Gastroesophageal sphincter (tissue), 4 donors: ENCODE results near the gene SGMS2. TPM values are rescaled to one million over a fixed set of nuclear protein-coding genes. Genes with fewer than 3 reads are reported as not detected.

Experiments
- ATAC-seq: fragments of 150-250 bp; one replicate; pipeline ENCODE4 v1.9.1; 2016; ENCODE audit warnings: mild to moderate bottlenecking, moderate library complexity
- H3K27ac ChIP-seq, 4 donors: fragments of 200-600 bp; sonication (generic) in 3 of 4; 1 replicate in 3 of 4; 2 replicates in 1 of 4; pipeline ENCODE4 v1.5.1; 2016 to 2019
- H3K27me3 ChIP-seq: fragments of 200-600 bp; sonication (generic); one replicate; pipeline ENCODE4 v1.5.1; 2019
- H3K36me3 ChIP-seq, 2 donors: fragments of 200-600 bp; sonication (generic); one replicate each; pipeline ENCODE4 v1.5.1; 2019; ENCODE audit warnings: control low read depth in 1 of 2
- H3K4me1 ChIP-seq, 3 donors: fragments of 200-600 bp; sonication (generic); 1 replicate in 2 of 3; 2 replicates in 1 of 3; pipeline ENCODE4 v1.5.1; 2016 to 2019; ENCODE audit warnings: control low read depth in 2 of 3
- H3K4me3 ChIP-seq, 2 donors: fragments of 200-600 bp; sonication (generic); one replicate each; pipeline ENCODE4 v1.5.1; 2019; ENCODE audit warnings: mild to moderate bottlenecking in 1 of 2, moderate library complexity in 1 of 2
- H3K9me3 ChIP-seq, 3 donors: fragments of 200-600 bp; sonication (generic); one replicate each; pipeline ENCODE4 v1.5.1; 2017 to 2019; ENCODE audit warnings: control low read depth in 2 of 3
- EP300 ChIP-seq: sonication (generic); formaldehyde crosslinking; IDR thresholded peaks from one replicate; pipeline ENCODE4 v1.6.1; 2017; ENCODE audit warnings: antibody characterized with exemption, mild to moderate bottlenecking
- POLR2A ChIP-seq, 2 donors: fragments of 450-650 bp; IDR thresholded peaks; one replicate each; pipeline ENCODE4 v1.6.1; 2017; ENCODE audit warnings: antibody characterized with exemption in 2 of 2, mild to moderate bottlenecking in 2 of 2, moderate library complexity in 1 of 2
- POLR2AphosphoS5 ChIP-seq: sonication (generic); formaldehyde crosslinking; IDR thresholded peaks from one replicate; pipeline ENCODE4 v1.6.1; 2017; ENCODE audit warnings: antibody characterized with exemption
- WGBS, 2 donors: methylation state at CpG; one replicate each; pipeline ENCODE4 v1.1.5; 2018; ENCODE audit warnings: low coverage in 1 of 2; 5-methylcytosine and 5-hydroxymethylcytosine counted together
- total RNA-seq, 4 donors: library from RNA; depleted of rRNA; stranded (reverse); fragments of >200 nt; gene quantifications; one replicate each; pipeline ENCODE4 v1.1.0, GENCODE V29; 2016
- TF ChIP-seq, protein P1 (sequence below), 4 experiments: fragments of 200-600 bp in 2 of 4; fragments of 450-650 bp in 2 of 4; sonication (generic) in 1 of 4; IDR thresholded peaks; one replicate each; pipeline ENCODE4 v1.5.1; 2017 to 2019; ENCODE audit warnings: antibody characterized with exemption in 4 of 4, mild to moderate bottlenecking in 2 of 4, moderate library complexity in 2 of 4

SGMS2 gene
- total RNA-seq, 4 donors from 2014 or later: 170 to 499 (median 277) TPM

GRCh38 chr4:107791902-107792301 lies 32.8 kb upstream of the SGMS2 start:
- H3K9me3 ChIP-seq: peaks cover 0 to 11% (median 0%) of the 10 kb centered on the region in 3 donors
- H3K27ac ChIP-seq: no peak overlapping the region
- ATAC-seq: no peak
- no peaks in the 10 kb centered on the region for H3K27me3 ChIP-seq
- no peak overlapping the region for H3K4me3 ChIP-seq
- H3K36me3 ChIP-seq: no peaks in the 10 kb centered on the region
- H3K4me1 ChIP-seq: peaks cover 0 to 10% (median 0%) of the 10 kb centered on the region in 3 donors
- TF ChIP-seq POLR2A (IDR thresholded peaks at IDR 0.05): no peak
- TF ChIP-seq, protein P1, sequence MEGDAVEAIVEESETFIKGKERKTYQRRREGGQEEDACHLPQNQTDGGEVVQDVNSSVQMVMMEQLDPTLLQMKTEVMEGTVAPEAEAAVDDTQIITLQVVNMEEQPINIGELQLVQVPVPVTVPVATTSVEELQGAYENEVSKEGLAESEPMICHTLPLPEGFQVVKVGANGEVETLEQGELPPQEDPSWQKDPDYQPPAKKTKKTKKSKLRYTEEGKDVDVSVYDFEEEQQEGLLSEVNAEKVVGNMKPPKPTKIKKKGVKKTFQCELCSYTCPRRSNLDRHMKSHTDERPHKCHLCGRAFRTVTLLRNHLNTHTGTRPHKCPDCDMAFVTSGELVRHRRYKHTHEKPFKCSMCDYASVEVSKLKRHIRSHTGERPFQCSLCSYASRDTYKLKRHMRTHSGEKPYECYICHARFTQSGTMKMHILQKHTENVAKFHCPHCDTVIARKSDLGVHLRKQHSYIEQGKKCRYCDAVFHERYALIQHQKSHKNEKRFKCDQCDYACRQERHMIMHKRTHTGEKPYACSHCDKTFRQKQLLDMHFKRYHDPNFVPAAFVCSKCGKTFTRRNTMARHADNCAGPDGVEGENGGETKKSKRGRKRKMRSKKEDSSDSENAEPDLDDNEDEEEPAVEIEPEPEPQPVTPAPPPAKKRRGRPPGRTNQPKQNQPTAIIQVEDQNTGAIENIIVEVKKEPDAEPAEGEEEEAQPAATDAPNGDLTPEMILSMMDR (IDR thresholded peaks at IDR 0.05): no peak
- TF ChIP-seq POLR2AphosphoS5: no peak
- no peak for TF ChIP-seq EP300
- WGBS, 2 donors: 56 to 67% methylated on average over 3 of the region's 3 CpGs

DNA sequence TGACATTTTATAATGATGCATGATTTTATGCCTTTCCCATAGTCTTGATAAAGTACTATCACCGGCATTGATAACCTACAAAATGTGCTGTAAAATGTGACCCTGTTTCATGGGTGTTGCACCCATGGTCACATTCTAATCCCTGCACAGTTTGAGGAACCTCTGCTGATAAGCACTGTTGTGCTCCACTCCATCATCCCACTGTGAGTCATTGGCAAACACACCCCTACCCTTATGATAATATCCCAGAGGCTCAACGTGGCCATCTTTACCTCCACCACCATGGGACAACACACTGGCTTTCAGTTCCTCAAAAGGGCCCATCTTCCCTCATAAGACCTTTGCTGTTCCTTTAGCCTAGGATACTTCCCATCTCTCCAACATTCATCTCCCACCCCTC lies 32.0 kb upstream of the SGMS2 start:
- WGBS, 2 donors: 64% methylated on average over 2 of the region's 2 CpGs; no CpG with 5 or more reads in 1 of the 2 donors
- Histone ChIP-seq H3K4me3 (no peak overlapping the region), H3K36me3 (no peaks in the 10 kb centered on the region), H3K27ac (no peak overlapping the region), H3K4me1 (peaks cover 0 to 10% (median 0%) of the 10 kb centered on the region in 3 donors), H3K9me3 (peaks cover 0 to 8% (median 0%) of the 10 kb centered on the region in 3 donors), H3K27me3 (no peaks in the 10 kb centered on the region)
- ATAC-seq: no peak
- TF ChIP-seq, protein P1 (IDR thresholded peaks at IDR 0.05): no peak
- TF ChIP-seq POLR2A (IDR thresholded peaks at IDR 0.05) (no peak), EP300 (no peak), POLR2AphosphoS5 (no peak)

DNA sequence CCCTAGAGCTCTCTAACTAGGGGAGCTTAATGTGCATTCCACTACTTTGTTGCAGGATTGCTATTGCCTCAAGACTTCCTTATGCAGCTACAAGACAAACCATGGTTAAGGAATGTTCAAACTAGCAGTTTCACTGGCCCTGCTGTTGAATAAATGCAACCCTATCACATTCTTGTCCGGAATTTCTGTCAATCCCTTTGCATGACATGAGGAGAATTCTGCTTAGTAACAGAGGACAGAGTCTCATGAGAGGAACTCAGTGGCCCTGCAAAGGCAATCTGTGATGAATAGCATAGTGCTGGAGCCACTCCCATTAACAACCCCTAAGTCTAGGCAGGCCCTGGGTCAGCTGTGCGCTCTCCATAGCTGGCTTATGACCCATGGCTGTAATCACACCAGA lies 30.7 kb upstream of the SGMS2 start:
- H3K9me3 ChIP-seq: no peaks in the 10 kb centered on the region
- WGBS, 2 donors: 83 to 86% methylated on average over 1 to 2 of the region's 2 CpGs
- no peak for ATAC-seq
- H3K27ac ChIP-seq: no peak overlapping the region
- TF ChIP-seq POLR2AphosphoS5: no peak
- no peak for TF ChIP-seq EP300
- no peak for TF ChIP-seq POLR2A (IDR thresholded peaks at IDR 0.05)
- TF ChIP-seq, protein P1 (IDR thresholded peaks at IDR 0.05): no peak
- no peak overlapping the region for H3K4me3 ChIP-seq
- peaks cover 0 to 10% (median 0%) of the 10 kb centered on the region in 3 donors for H3K4me1 ChIP-seq
- no peaks in the 10 kb centered on the region for H3K27me3 ChIP-seq
- no peaks in the 10 kb centered on the region for H3K36me3 ChIP-seq

DNA sequence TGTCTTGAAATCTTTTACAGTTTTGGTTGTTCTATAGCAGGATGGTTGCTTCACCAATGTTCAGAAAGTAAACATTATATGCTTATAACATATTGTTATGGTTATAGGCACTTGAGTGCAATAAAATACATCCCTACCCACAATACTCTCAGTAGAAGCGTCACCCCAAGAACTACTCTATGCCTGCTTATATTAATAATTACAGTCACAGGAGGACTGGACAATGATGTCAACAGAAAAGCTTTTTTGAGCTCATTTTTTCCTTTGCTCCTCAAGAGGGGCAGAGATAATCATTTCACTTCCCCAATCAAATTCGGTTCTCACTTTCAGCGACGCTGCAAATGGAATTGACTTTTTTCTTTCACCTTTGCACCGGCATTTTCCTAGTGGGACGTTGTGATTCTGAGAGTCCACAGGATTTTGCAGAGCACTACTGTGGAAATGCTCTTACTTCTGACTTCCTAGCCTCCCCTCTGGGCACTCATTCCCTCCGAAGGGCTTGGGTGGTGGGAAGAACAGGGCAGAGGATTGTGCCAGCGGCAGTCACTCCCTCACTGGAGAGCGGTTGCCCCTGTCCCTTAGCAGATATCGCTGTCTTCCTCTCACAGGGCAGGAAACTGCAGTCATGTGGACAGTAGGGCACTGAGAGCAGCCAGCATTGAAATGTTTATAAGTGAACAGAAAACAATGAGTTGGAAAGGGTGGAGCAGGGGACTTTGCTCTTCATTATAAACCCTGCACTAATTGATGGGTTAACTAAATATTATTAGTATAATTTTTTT lies 24.9 kb upstream of the SGMS2 start:
- Histone ChIP-seq H3K9me3 (no peaks in the 10 kb centered on the region), H3K27ac (no peak overlapping the region), H3K4me3 (peak overlapping the region in 1 of 2 donors; percentile 27), H3K36me3 (no peaks in the 10 kb centered on the region), H3K27me3 (peaks cover 4% of the 10 kb centered on the region), H3K4me1 (peaks cover 0 to 4% (median 0%) of the 10 kb centered on the region in 3 donors)
- 39 to 55% methylated on average over 7 to 10 of the region's 10 CpGs for WGBS, 2 donors
- TF ChIP-seq POLR2A (IDR thresholded peaks at IDR 0.05) (no peak), EP300 (no peak), POLR2AphosphoS5 (no peak)
- TF ChIP-seq, protein P1 (IDR thresholded peaks at IDR 0.05): no peak
- ATAC-seq: peak; percentile 43

DNA sequence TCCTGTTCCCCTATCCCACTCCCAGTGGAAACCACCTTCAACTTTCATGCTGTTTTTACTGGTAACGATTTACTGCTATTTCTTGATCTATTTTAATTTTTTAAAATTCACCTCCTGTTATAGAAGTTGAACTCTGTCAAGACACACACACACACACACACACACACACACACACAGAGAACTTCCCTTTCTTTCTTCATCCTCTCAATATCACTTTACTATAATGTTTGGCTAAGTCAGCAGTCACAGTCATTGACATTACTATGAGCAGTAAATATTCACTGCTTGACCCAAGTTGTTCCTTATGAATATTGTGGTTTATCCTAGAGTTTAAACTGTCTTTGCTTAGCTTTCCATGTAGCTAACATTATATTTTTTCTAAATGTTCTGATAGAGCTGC lies 24.0 kb upstream of the SGMS2 start:
- Histone ChIP-seq H3K4me3 (no peak overlapping the region), H3K9me3 (no peaks in the 10 kb centered on the region), H3K27ac (no peak overlapping the region), H3K36me3 (no peaks in the 10 kb centered on the region), H3K4me1 (peaks cover 0 to 4% (median 0%) of the 10 kb centered on the region in 3 donors), H3K27me3 (peaks cover 4% of the 10 kb centered on the region)
- ATAC-seq: peak; percentile 43
- 33 to 54% methylated on average over 1 of the region's 1 CpG for WGBS, 2 donors
- TF ChIP-seq EP300 (no peak), POLR2AphosphoS5 (no peak), POLR2A (IDR thresholded peaks at IDR 0.05) (no peak)
- TF ChIP-seq, protein P1 (IDR thresholded peaks at IDR 0.05): no peak
